Skin of body (tissue), 2 donors: ENCODE results near the gene APRT. TPM values are rescaled to one million over a fixed set of nuclear protein-coding genes. Genes with fewer than 3 reads are reported as not detected.
"Not testable (repeated sequence)": the region's sequence is repeated elsewhere in the genome, so short reads cannot be mapped to it uniquely, and the experiment has no call there.

Source experiments
- DNase-seq: peaks from one replicate; lab custom pipeline; 2025; lab: John Stamatoyannopoulos, UW
- total RNA-seq: library from RNA; depleted of rRNA; stranded (reverse); fragments of >200 nt; gene quantifications from one replicate; pipeline ENCODE4 v1.2.3, GENCODE V29; 2014

Gene APRT
- total RNA-seq, 1 donor from 2014 or later, result 31.4 TPM

DNA sequence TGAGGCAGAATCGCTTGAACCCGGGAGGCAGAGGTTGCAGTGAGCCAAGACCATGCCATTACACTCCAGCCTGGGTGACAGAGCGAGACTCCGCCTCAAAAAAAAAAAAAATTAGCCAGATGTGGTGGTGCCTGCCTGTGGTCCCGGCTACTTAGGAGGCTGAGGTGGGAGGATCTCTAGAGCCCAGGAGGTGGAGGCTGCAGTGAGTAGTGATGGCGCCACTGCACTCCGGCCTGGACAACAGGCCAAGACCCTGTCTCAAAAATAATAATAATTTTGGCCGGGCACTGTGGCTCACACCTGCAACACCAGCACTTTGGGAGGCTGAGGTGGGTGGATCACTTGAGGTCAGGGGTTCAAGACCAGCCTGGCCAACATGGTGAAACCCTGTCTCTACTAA is 23.0 kb downstream of the APRT start:
- DNase-seq, result not testable (repeated sequence)

DNA sequence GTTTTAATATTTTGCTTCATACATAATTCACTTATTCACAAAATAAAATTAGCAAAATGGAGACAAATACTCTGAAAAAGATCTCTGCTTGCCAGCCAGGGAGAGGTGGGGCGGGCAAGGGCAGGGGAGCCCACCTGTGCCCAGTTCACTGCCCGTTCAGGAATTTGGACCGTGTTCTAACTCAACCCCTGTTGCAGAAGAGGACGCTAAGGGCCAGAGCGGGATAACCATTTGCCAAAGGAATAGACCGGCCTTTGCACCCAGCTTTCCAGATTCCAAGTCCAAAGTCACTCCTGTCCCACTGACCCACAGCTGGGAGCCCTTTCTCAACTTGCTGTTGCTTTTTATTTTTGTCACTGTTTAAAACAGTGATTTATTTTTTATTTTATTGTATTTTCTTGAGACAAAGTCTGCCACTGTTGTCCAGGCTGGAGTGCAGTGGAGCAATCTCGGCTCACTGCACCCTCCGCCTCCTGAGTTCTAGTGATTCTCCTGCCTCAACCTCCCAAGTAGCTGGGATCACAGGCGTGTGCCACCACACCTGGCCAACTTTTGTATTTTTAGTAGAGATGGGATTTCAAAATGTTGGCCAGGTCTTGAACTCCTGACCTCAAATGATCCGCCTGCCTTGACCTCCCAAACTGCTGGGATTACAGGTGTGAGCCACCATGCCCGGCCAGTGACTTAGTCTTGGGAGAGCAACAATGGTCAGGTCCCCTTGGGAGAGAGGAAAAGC is 24.0 kb downstream of the APRT start:
- no peak for DNase-seq

DNA sequence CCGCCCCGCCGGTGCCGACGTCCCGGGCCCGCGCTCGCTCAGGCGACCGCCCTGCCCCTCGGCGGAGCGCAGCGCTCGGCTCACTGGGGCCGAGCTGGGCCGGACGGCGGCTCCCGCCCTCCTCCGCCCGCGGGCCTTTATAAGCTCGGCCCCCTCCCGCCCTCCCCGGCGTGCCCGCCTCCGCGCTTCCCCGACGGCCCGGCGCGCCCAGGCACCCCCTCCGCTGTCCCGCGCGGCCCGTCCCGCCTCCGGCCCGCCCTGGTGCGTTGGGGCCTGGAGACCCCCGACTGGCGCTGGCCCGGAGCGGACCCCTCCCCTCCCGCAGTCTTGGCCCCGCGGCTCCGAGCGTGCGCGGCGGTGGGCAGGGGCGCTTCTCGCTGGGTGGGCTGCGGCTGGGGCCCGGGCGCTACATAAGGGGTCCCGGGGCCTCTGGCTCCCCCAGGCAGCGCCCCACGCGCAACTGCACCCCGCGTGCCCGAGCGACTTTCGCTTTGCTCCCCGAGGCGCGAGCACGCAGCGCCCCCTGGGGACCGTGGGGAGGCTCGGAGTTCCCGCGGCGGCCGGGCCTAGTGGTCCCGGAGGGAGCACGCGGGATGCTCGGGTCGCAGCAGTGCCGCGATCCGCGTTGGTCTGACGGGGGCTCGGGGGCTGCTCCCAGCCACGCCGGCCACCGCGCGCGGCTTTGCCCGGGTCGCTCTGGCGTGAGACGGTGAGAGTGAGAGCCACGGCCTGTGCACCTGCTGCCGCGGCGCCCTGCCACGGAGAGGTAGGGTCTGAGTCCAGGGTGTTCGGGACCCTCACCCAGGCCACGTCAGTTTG is 26.4 kb downstream of the APRT start, which contains the start of gene PIEZO1:
TSS of gene PIEZO1 (minus strand) at position 115 of the 819 bp plus-strand sequence. CDS start 256 bp downstream, outside the sequence.
- peak; percentile 19 for DNase-seq

DNA sequence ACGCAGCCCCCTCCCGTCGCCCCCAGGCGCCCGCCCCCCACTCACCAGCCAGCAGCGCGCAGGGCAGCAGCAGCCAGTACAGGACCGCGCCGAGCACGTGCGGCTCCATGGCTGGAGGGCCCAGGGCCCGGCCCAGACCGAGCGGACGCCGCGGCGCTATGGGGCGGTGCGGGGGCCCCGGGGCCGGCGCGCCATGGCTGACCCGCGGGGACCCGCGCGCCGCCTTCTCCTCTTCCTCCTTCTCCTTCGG is 26.9 kb downstream of the APRT start:
- DNase-seq, result no peak

DNA sequence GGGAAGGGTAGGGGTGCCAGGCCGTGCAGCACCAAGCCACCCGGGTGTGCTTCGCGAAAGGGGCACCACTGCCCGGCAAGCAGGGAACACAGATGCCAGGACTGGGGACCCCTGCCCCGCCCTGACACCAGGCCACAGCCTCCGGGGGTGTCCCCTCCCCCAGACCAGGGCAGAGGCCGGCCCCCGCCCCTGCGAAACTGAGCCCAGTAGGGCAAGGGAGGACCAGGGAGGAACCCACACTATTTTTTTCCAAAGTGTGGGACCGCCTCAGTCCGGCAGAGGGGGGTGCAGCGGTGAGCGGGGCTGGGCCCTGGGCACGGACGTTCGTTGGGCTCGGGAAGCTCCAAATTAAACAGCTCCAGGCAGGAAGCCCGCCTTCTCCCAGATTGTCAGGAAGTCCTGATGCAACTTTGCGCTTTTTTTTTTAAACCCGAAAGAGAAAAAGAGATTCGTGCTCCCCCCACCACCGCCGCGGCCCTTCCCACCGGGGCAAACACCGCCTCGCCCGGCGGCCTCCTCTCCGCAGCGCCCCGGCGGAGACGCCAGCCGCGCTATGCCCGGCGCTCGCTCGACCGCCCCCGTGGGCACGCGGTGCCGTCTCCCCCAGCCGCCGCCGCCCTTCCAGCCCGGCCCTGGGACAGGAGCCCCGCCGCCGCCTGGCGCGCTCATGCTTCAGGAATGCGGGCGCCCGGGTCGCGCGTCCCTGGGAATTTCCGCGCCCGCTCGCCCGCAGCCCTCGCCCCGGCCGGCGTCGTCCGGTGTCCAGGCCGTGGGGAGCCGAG is 27.5 kb downstream of the APRT start:
- peak; percentile 61 for DNase-seq

DNA sequence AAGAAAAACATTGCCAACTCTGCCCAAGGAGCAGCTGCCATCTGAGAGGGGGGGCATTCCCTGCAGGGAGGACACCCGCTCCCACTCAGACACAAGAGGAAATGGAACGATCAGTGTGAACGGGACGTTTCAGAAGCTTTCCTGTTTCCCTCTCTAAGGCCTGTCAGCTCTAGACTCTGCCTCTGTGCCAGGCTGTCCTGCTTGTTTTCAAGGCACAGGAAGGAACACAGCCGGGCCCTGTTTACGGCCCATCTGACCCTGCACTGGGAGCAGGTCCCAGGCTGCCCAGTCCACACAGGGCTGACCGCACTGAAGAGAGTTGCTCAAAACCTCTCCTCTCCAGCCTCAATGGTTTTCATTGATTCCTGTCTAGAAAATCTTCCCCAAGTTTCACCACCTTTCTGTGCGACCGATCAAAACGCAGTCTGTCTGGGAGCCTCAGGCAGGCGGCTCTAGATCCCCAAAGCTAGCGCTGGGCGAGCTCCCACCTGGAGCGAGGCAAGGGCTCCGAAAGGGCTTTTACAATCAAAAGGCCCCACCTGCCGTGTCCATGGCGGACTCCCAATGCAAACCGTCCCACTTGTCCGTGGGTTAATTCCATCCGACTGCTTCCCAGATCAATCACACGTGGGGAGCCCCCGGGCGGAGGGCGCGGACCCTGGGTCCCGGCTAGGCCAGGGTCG is 28.2 kb downstream of the APRT start:
- DNase-seq, result no peak

DNA sequence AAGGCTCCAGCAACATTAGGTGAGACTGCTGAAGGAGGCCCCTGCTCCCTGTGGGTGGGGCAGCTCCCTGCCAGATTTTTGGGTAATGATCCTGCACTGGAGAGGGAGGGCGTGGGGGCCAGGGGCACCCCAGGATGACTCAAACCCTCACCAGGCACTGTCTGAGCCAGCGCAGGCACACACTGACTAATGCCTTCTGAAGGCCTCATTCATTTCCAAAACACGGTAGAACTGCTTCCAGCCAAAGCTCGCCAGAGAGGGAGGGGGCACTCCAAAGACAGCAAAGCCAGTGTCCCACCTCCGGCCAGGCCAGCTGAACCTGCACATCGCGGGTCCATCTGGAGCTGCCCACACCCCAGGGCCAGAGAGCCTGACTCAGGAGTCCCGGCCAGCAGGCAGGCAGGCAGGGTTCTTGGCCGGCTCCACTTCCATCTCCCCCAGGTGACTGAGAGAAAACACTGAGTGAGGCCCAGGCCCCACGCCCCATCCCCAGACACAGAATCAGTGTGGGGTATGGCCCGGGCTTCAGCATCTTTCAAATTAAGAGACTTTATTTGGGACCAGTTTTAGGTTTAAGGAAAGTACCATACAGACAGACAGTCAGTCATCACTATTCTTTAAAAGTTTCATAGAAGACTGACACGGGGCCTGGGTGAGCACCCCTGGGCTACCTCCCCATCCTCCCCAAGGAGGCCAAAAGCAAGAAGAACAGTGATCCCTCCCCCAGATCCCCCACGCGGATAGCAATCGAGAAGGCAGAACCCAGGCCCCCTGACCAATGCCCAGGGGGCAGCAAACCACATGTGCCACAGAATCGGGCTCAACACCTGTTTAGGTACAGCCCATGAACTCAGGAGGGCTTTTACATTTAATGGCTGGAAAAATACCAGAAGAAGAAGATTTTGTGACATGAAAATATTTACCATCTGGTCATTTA is 29.0 kb downstream of the APRT start:
- DNase-seq, result no peak

DNA sequence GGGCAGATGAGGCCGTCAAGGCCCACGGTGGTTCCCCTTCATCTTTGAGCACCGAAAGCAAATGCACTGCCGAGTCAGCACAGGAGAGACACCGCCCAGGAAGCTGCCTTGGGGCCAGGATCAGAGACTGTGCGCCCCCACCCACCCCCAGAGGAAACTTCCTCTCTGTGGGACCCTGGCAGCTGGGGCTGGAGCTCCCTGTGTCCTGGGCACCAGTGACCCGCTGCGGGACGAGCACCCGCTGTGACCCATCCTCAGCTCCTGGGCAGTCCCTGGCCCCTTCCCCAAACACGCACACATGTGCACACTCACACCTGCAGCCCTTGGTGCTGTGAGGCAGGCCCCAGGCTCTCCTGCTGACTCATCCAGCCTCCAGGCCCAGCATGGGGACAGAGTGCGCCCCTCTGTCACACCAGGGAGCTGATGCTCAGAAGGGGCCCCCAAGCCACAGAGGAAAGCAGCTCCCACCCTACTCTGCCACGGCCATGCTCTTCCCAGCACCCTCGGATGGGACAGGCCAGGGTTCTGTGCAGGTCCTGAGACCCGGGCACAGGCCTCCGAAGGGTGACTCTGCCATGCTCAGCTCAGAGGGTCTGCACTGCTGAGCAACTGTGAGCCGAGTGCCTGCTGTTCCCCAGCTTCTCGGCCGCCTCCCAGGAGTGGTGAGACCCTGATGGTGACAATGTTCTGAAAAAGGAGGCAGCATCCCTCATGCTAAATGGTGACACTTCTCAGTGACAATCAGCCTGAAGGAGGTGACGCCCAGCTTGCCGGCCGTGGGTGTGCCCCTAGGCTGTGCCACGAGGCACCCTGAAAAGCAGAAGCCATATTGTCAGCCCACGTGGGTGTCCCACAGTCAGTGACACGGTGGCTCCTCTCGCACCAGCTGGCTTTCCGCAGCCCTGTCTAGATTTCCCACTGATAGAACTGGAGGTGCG is 30.3 kb downstream of the APRT start:
- DNase-seq, result no peak

DNA sequence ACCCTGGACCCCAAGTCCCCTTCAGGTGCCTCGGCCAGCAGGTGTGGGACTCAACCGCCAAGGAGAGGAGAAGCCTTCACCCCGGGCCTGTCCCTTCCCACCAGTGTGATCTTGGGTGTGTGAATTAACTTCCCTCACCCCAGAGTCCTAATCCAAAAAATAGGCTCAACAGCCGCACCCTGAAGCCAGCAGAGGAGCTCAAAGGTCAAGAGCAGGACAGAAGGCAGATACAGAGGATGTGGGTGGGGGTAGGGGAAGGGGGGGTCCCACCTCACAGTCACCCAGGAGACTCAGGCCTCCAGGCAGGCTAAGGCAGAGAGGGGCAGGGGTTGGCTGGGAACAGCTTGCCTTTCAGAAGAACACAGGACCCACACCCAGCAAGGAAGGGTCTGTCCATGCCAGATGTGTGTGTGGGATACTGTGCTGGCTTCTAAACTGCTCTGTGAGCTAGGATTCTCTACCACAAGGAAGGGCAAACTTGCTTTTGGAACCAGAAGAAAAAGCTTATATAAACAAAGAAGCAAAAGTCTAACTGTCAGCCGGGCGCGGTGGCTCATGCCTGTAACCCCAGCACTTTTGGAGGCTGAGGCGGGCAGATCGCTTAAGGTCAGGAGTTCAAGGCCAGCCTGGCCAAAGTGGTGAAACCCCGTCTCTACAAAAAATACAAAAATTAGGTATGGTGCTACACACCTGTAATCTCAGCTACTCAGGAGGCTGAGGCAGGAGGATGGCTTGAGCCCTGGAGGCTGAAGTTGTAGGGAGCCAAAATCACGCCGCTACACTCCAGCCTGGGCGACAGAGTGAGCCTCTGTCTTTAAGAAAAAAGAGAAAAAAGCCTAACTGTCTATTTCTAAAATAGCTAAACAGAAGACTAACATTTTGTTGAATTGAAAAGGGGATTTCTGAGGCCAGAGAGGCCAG is 31.3 kb downstream of the APRT start:
- no peak for DNase-seq

DNA sequence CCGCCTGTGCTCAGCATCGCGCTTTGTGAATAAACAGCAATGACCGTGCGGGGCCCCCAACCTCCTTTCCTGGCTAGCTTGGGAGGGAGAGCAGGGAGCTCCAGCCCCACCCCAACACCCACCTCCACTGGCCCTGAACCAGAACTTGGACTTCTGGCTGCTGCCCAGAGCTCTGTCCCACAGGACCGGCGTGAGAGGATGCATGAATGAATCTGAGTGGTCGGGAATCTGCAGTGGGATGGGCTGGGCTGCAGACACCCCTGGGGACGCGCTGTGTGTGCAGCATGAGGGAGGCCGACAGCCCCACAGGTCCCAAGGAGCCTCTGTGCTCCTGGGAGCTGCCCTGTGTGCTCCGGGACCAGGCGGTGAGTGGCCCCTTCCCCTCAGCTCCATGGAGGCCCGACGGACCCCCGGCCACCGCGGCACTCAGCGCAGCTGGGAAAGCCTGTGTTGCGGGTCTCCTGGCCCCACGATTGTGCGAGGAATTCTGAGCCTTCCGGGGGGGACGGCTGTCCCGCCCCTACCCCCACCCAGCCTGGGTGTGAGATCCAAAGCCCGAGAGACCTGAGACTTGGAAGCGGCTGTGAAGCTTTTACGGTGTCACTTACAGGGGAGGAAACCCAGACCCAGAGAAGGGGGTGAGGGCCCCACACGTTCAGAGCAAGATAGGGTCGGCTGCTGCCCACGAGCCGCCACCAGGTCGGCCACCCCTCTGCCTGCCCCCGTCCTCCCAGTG is 32.2 kb downstream of the APRT start:
- DNase-seq, result no peak

DNA sequence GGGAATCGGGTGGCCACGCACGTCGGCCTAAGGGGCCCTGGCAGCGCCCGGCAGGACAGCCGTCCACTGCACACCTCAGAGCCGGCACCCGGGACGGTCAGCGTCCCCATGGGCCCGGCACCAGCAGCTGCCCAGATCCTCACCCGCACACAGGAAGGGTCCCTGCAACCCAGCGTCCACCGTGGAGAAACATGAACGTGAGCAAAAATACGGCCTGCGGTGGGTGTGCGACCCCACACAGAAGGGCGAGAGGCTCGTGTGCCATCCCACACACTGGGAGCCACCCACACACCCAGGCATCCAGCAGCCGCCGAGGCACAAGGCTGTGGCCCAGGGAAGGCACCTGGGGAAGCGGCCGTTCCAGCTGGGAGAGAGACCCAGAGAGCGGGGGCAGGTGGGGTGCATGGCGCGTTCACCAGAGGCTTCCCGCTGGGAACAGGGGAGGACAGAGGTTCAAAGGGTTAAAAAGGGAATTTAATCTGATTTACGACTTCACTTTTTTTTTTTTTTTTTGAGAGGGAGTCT is 33.1 kb downstream of the APRT start:
- DNase-seq, result no peak

DNA sequence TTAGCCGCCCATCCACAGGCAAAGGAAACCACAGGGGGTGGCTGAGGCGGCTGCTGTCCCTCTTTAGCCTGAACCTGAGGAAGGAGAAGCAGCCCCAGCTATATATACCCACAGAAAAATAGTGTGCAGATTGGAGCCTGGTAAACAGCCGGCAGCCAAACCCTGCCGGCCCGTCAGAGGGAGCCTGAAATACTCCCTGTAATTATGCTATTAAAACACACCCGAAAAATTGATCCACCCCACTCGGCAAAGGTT is 33.5 kb downstream of the APRT start:
- no peak for DNase-seq

DNA sequence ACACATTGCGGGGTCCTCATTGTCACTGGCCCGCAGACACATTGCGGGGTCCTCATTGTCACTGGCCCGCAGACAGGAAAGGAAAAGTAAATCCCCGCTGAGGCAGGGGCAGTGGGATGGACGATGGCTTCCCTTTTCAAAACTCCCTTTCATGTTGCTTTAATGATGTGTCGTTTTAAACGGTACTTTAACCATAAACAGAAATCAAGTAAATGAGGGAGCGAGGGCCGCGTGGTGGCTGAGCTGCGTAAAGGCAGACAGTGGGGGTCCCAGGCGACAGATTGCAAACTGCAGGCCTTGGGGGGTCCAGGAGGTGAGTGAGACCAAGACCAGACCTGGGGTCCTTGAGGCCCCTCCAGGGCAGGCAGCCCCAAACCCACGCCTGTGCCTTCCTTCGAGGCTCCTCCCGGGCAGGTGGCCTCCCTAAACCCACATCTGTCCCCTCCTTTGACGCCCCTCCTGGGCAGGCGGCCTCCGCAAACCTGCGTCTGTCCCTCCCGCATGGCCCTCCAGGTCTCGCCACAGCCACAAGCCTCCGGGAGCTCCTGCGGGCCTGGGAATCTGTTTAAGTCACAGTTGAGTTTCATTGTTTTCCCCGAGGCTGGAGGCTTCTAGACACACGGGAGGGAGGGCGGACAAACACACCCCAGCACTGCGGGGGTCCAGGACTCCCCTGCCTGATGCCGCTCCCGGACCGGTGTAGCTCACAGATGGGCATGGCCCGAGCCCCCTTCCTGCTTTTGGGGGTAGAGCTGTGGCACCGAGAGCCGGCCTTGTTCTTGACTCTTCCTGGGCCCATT is 34.1 kb downstream of the APRT start:
- no peak for DNase-seq

DNA sequence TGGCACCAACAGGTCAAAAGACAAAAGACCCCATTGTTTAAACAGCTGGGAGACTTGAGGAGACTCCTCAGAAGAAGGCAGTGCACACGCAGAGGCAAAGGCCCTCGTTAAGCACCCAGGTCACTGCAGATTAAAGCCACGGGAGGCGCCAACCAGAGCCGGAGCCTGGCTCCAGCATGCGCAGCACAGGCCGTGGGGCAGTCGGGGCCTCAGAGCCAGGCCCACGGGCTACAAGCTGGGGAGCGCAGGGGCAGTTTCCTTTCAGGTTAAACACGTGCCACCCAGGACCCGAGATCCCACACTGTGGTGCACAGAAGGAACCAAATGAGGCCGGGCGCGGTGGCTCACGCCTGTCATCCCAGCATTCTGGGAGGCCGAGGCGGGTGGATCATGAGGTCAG is 35.9 kb downstream of the APRT start:
- DNase-seq, result no peak

DNA sequence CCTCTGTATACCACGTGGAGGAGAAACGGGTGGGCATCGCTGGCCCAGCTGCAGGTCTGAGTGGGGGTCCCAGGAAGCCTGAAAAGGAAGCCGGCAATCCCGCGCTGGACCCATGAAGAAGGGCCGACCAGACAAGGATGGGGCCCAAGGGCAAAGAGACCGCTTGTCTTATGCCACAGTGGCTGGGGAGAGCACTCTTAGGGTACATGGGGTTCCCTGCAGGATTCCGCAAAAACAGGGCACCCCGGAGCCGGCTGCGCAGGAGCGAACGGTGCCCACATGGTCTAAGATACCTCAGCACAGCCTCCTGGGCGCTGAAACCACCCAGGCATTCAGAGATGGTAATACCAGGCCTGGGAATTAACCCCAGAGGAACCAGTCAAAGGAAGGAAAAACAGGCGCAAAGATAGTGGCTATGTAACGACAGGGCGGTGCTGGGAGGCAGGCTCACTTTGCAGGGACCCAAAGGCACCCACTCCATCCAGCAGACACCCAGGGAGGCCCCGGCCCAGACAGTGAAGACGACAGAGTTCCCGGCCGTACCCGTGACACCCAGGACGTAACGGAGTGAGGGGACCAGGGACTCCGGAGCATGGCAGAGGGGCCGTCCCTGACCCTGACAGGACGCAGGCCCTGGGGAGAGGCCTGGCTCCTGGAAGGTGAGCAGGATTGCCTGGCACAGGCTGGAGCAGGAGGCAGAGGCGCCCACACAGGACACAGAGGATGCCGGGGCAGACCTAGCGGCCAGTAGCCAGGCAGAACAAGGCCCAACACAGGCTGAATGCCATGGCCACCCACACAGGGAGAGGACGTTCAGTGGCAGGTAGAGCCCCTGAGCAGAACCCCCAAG is 37.0 kb downstream of the APRT start:
- no peak for DNase-seq

DNA sequence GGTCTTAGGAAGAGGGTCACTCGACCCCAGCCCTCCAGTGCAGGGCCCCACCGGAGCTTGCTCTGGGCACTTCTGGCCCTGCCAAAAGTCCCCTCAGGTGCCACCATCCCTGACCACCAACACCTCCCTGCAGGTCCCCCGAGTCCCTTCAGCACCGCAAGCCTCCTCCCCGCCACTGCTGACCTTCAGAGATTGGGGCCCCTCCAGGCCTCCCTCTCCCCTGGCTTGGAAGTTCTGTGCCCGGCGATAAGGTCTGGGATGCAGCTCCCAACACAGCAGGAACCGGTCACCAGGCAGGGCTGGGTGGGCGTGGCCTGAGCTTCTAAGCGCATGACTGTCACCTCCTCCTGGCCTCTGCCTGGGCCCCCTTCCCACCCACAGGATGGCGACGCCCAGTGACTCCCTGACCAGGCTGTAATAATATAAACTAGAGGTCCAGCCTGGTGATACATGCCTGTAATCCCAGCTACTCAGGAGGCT is 37.9 kb downstream of the APRT start:
- DNase-seq, result no peak
